Stimulated activated CD8-positive, alpha-beta memory T cell treated with anti-CD3 and anti-CD28 coated beads, Interleukin-12 subunit alpha, Interleukin-12 subunit beta, amount 100 ng/mL, for 1 hour (primary cell): ENCODE results near the gene TAS2R1.

Experiments
- DNase-seq: peaks from one replicate; pipeline ENCODE4 v3.0.0-alpha.2; 2020; ENCODE audit warnings: low read depth

TAS2R1 gene

GRCh38 chr5:9587135-9587534 is 43.0 kb downstream of the TAS2R1 start:
- no peak for DNase-seq

DNA sequence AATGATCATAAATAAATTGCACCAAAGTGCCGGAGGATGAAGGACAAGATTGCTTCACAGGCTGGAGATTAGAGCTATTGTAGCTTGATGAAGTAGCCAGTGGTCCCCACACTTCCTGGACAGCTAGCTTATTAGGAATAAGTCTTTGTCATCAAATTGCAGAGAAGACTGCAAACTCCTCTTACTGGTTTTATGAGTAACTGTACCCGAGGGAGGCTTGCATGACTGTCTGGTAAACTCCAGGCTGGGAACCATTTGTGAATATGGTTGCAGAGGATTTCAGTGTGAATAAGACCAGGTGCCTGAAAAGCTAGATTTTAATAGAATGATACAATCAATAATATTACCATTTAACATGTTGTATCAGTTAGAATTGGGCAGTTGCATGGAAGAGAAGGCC is 47.7 kb downstream of the TAS2R1 start:
- no peak for DNase-seq
